SK-N-SH (cell line): ENCODE results near the gene TOP3B.

Experiments
- EP300 ChIP-seq, 2 experiments: IDR thresholded peaks; 2 replicates each; pipeline versions ENCODE4 v1.4.0 to v1.6.1; 2012; ENCODE audit warnings: borderline replicate concordance in 1 of 2, low read depth in 1 of 2, low read length in 1 of 2
- FOXJ3 ChIP-seq: sonication (generic); formaldehyde crosslinking; IDR thresholded peaks from 2 replicates; pipeline ENCODE4 v1.5.1; 2020; ENCODE audit warnings: mild to moderate bottlenecking, missing genetic modification reagents
- JUND ChIP-seq: IDR thresholded peaks from 2 replicates; pipeline ENCODE4 v1.4.0; 2012
- POLR2AphosphoS5 ChIP-seq: IDR thresholded peaks from 2 replicates; pipeline ENCODE4 v1.6.1; 2012; ENCODE audit warnings: low read depth, low read length
- RAD21 ChIP-seq: IDR thresholded peaks from 2 replicates; pipeline ENCODE4 v1.6.1; 2012; ENCODE audit warnings: mild to moderate bottlenecking, low read length
- RXRA ChIP-seq: IDR thresholded peaks from 2 replicates; pipeline ENCODE4 v1.4.0; 2012; ENCODE audit warnings: low read depth, mild to moderate bottlenecking, borderline replicate concordance
- TAF1 ChIP-seq: IDR thresholded peaks from 2 replicates; pipeline ENCODE4 v1.6.1; 2012; ENCODE audit warnings: low read depth, mild to moderate bottlenecking, low read length, moderate library complexity, borderline replicate concordance
- TCF12 ChIP-seq: IDR thresholded peaks from 2 replicates; pipeline ENCODE4 v1.4.0; 2012
- TF ChIP-seq, protein P1 (sequence below): fragments of 200-600 bp; sonication (generic); IDR thresholded peaks from 2 replicates; pipeline ENCODE4 v1.6.1; 2017; ENCODE audit warnings: antibody characterized with exemption, mild to moderate bottlenecking, moderate library complexity
- TF ChIP-seq, protein P2 (sequence below): IDR thresholded peaks from 2 replicates; pipeline ENCODE4 v1.4.0; 2012; ENCODE audit warnings: low read depth, borderline replicate concordance
- TF ChIP-seq, protein P3 (sequence below): fragments of 150-350 bp; IDR thresholded peaks from 2 replicates; pipeline ENCODE4 v1.6.1; 2016; ENCODE audit warnings: mild to moderate bottlenecking, low read depth, low read length
- TF ChIP-seq, protein P4 (sequence below): IDR thresholded peaks from 2 replicates; pipeline ENCODE4; 2012

DNA sequence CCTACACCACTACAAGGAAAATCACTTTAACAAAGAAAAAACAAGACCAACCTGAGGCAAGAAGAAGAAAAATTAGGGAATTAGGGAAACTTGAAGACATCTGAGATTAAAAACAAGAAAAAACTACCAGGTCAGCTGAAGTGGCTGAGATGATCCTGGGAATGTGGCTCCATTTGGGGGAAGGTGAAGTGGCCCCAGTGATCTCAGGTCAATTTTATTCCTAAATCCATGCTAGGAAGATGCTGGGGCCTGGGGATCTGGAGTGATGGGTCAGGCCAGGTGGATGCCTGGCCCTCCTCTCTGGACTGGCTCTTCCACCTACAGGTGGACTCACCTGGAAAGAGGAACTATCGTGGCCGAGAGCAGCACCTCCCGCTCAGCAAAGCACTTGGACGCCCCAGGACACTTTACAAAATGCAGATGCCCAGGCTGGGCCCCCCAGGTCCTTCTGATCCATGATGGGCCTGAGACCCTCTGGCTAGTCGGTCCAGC, 6.7 kb downstream of the TOP3B start:
- no peak for TF ChIP-seq FOXJ3 (CRISPR knock-in tag)
- no peak for TF ChIP-seq RXRA
- TF ChIP-seq, protein P1, sequence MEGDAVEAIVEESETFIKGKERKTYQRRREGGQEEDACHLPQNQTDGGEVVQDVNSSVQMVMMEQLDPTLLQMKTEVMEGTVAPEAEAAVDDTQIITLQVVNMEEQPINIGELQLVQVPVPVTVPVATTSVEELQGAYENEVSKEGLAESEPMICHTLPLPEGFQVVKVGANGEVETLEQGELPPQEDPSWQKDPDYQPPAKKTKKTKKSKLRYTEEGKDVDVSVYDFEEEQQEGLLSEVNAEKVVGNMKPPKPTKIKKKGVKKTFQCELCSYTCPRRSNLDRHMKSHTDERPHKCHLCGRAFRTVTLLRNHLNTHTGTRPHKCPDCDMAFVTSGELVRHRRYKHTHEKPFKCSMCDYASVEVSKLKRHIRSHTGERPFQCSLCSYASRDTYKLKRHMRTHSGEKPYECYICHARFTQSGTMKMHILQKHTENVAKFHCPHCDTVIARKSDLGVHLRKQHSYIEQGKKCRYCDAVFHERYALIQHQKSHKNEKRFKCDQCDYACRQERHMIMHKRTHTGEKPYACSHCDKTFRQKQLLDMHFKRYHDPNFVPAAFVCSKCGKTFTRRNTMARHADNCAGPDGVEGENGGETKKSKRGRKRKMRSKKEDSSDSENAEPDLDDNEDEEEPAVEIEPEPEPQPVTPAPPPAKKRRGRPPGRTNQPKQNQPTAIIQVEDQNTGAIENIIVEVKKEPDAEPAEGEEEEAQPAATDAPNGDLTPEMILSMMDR = no peak
- TF ChIP-seq TAF1 = no peak
- no peak for TF ChIP-seq POLR2AphosphoS5
- TF ChIP-seq TCF12 = no peak
- TF ChIP-seq, protein P2, sequence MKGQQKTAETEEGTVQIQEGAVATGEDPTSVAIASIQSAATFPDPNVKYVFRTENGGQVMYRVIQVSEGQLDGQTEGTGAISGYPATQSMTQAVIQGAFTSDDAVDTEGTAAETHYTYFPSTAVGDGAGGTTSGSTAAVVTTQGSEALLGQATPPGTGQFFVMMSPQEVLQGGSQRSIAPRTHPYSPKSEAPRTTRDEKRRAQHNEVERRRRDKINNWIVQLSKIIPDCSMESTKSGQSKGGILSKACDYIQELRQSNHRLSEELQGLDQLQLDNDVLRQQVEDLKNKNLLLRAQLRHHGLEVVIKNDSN = no peak
- TF ChIP-seq, protein P3, sequence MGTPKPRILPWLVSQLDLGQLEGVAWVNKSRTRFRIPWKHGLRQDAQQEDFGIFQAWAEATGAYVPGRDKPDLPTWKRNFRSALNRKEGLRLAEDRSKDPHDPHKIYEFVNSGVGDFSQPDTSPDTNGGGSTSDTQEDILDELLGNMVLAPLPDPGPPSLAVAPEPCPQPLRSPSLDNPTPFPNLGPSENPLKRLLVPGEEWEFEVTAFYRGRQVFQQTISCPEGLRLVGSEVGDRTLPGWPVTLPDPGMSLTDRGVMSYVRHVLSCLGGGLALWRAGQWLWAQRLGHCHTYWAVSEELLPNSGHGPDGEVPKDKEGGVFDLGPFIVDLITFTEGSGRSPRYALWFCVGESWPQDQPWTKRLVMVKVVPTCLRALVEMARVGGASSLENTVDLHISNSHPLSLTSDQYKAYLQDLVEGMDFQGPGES = no peak
- no peak for TF ChIP-seq EP300 (IDR thresholded peaks at IDR 0.05; ENCODE audit: borderline replicate concordance in 1 of 2, low read depth in 1 of 2, low read length in 1 of 2)
- no peak for TF ChIP-seq JUND
- TF ChIP-seq, protein P4, sequence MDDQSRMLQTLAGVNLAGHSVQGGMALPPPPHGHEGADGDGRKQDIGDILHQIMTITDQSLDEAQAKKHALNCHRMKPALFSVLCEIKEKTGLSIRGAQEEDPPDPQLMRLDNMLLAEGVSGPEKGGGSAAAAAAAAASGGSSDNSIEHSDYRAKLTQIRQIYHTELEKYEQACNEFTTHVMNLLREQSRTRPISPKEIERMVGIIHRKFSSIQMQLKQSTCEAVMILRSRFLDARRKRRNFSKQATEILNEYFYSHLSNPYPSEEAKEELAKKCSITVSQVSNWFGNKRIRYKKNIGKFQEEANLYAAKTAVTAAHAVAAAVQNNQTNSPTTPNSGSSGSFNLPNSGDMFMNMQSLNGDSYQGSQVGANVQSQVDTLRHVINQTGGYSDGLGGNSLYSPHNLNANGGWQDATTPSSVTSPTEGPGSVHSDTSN = no peak
- no peak for TF ChIP-seq RAD21
